ENCODE results near the gene DNAH6.
"Not testable (repeated sequence)": the region's sequence is repeated elsewhere in the genome, so short reads cannot be mapped to it uniquely, and the experiment has no call there.

The DNAH6 gene

DNA sequence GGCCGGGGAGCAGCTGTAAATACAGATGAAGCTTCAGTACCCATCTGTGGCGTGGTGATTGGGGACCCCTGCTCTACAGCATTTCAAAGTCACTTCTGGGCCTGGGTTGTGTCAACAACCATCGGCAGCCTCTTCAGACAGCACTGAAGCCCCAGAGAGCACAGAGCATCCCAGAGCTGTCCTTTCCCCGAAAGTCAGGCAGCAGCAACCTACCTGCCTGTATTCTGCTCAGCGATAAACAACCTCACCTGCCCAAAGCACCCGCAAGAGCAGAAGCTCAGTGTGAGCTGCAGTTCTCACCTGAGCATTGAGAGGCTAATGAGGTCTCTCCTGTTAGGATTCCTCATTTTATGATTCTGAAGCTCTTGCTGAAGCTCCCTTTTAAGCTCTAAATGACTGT lies 345.2 kb downstream of the DNAH6 start:
- H3K27ac ChIP-seq, result no peak overlapping the region
- TF ChIP-seq, protein P1, sequence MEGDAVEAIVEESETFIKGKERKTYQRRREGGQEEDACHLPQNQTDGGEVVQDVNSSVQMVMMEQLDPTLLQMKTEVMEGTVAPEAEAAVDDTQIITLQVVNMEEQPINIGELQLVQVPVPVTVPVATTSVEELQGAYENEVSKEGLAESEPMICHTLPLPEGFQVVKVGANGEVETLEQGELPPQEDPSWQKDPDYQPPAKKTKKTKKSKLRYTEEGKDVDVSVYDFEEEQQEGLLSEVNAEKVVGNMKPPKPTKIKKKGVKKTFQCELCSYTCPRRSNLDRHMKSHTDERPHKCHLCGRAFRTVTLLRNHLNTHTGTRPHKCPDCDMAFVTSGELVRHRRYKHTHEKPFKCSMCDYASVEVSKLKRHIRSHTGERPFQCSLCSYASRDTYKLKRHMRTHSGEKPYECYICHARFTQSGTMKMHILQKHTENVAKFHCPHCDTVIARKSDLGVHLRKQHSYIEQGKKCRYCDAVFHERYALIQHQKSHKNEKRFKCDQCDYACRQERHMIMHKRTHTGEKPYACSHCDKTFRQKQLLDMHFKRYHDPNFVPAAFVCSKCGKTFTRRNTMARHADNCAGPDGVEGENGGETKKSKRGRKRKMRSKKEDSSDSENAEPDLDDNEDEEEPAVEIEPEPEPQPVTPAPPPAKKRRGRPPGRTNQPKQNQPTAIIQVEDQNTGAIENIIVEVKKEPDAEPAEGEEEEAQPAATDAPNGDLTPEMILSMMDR (conservative IDR thresholded peaks at IDR 0.05), result no peak

DNA sequence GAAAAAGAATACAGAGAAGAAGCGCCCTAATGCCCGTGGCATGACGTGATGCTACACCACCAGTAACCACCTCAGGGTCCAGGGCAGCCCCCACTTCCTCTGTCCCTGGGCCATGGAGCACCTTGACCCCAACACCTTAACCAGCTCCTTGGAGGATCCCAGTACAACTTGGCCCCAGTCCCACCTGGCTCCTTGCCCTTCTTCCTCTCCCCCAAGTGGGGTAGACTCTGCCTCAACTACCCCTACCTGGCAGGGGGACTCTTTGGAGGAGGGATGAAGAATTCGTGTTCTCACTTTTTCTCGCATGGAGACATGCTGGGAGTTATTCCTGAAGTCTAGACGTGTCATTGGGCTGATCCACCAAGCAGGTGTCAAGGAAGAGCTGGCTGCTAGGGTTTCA lies 345.7 kb downstream of the DNAH6 start:
- TF ChIP-seq, protein P1 (conservative IDR thresholded peaks at IDR 0.05), result no peak
- H3K27ac ChIP-seq, result no peak overlapping the region

DNA sequence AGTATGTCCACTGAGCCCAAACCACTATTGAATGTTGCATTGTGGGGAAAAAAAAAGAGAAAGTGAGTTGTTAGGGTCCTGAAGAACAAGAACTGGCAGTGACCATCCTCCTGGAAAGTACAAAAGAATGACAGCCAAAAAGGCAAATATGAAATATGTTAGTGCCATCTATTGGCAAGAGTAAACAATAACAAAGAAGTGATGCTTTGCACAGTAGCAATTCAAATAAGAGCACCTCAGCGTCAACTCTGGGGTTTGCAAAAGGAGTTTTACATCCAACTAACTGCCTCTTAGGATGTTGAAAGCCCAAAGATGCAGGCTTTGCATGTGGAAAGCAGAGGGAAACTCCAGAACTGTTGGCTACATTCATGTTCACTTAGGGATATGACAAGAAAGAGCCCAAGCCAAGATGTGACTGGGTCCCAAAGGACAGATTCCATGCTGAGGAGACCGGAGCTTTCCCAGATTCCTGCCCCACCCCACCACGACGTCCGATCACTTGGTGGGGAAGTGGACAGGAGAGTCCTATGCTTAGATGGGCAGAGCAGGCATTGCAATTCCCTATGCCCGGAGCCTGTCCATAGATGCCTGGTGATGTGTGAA lies 349.0 kb downstream of the DNAH6 start:
- H3K27ac ChIP-seq, result no peak overlapping the region
- TF ChIP-seq, protein P1 (conservative IDR thresholded peaks at IDR 0.05), result peak; percentile 62

DNA sequence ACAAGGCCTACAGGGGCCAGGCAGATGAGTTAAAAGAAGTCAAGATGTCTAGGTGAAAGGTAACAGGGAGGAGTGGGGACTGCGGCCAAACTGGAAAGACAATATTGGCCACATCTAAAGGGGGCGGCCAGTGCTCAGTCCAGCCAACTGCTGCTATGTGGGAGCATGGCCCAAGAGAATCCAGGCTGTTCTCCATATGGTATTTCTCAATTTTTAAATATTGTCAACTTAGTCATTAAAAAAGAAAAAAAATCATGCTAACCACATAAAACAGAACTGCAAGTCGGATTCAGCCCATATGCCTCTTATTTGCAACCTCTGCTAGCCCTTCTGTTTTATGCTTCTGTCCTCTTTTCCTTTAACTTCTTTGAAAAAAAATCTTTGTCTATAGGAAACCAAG lies 349.8 kb downstream of the DNAH6 start:
- no peak overlapping the region for H3K27ac ChIP-seq
- TF ChIP-seq, protein P1 (conservative IDR thresholded peaks at IDR 0.05), result no peak

DNA sequence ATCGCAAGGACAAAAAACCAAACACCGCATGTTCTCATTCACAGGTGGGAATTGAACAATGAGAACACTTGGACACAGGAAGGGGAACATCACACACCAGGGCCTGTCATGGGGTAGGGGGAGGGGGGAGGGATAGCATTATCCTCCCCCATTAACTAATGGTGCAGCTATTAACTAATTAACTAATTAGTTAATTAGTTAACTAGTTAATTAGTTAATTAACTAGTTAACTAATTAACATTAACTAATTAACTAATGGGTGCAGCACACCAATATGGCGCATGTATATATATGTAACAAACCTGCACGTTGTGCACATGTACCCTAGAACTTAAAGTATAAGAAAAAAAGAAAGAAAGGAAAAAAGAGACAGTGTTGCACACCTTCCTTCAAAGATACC lies 352.0 kb downstream of the DNAH6 start:
- not testable (repeated sequence) for H3K27ac ChIP-seq
